GM18909 (cell line): ENCODE data around the gene GZF1.

Source experiments
- ATAC-seq: cut with Tn5 transposase; IDR thresholded peaks from one replicate; pipeline ENCODE4 v1.9.1; 2021; ENCODE audit warnings: mild to moderate bottlenecking; ENCODE audit not compliant: unreplicated experiment, poor library complexity

Gene GZF1

GRCh38 chr20:23361476-23362391 is at the start of gene GZF1:
Gene GZF1 (plus strand): TSS chr20:23362182. CDS start chr20:23364384, 2,202 bp downstream.
- peak; percentile 71 for ATAC-seq

- no peak for ATAC-seq
These were observed 48.7 kb upstream of the GZF1 start for GRCh38 chr20:23313271-23313670.

DNA sequence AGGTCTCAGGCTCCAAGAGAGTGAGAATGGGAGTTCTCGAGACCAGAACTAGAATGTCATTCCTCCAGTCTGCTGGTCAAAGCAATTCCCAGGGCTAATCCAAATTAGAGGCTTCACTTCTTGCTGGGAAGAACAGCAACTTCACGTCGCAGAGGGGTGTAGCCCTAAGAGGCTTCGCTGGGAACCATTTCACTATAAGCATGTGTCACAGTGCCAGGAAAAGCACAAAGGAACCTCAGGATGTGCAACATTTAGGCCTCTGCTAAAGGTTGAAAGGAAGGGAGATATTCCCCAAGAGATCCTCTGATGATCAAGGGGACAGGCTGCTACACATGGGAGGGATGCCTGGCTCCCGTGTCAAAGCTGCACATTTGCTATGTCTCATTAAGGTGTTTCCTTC is 47.3 kb upstream of the GZF1 start:
- no peak for ATAC-seq

DNA sequence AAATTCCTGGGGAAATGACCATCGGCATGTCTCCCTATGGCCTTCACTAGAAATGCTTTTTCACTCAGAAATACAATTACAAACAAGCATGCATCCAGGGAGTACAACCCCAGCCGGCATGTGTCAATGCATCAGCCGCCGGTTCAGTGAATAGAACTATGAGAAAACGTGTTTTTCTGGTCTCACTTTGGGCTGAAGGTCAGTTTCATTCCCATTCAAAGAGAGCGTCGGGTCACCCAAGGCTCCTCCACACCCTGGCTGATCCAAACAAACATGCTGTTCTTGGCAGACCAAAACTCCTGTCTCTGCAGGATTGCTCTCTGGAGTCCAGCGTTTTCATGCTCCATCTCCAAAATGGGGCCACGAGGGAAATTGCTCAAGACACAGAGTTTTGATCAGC is 46.9 kb upstream of the GZF1 start:
- no peak for ATAC-seq

DNA sequence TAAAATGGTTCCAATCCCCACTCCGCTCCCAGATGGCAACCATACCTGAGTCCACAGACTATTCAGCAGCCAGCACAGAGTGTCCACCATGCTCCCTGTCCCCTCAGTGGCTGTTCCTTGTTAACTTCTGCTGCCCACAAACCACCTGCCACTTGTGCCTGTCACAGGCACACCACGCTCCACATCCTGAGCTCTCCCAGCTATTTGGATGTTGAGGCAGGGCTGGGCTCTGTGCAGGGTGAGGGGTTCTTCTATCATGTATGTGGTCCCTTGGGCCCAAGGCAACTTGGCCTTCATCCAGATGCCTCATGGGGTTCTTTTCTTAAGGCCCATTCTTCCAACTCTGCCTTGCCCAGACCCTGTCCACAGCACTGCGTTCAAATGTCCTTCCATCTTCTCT is 45.4 kb upstream of the GZF1 start:
- no peak for ATAC-seq

GRCh38 chr20:23317081-23317480 is 44.9 kb upstream of the GZF1 start:
- ATAC-seq, result no peak

DNA sequence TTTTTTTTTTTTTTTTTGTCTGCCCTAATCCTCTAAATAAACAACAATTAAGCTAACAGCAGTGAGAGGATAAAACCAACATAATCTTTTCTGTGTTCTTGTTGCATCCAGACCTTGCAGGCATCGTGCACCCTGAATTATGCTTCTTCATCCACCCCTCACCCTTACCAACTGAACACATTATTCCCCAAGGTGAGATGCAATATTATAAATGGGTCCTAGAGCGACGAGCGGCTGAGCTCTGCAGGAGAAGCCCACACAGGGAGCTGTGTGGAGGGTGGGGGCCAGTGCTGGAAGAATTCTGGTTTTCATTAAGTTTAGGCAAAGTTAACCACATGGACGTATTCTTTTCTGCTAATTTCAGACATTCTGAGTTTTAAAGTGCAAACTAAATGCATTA is 43.6 kb upstream of the GZF1 start:
- no peak for ATAC-seq

- ATAC-seq, result no peak
These were observed 41.7 kb upstream of the GZF1 start for GRCh38 chr20:23320317-23320716.

GRCh38 chr20:23325107-23325506 is 36.9 kb upstream of the GZF1 start:
- no peak for ATAC-seq

- ATAC-seq, result no peak
These were observed 35.2 kb upstream of the GZF1 start for GRCh38 chr20:23326774-23327173.

DNA sequence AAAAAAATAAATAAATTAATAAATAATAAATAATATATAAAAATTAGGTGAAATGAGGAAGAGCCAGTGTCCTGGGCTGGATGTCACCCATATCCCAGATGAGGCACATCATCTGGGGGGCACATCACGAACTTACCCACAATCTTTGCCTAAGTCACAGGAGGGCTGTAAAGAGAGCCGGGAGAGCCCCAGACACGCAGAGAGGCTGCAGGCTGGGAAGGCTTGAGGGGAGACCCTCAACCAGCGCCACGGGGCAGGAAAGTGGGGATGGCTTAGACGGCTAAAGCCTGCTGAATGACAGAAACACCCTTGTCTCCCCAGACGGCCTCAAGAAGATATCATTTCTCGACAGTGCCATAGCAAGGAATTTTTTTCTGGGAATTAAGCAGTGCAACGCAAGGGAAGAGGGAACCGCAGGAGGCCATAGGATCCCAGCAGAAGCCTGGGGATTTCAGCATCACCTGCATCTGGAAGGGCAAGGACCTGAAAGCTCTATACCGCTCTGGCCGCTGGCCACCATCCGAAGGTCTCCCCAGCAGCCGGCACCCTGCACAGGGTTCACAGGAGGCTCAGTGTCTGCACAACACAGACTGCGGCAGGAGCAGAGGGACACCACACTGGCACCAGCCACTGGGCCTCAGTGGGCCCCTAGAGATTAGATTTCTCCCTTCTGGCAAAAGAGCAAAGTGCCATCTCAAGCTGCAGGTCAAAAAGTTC is 34.2 kb upstream of the GZF1 start:
- no peak for ATAC-seq

DNA sequence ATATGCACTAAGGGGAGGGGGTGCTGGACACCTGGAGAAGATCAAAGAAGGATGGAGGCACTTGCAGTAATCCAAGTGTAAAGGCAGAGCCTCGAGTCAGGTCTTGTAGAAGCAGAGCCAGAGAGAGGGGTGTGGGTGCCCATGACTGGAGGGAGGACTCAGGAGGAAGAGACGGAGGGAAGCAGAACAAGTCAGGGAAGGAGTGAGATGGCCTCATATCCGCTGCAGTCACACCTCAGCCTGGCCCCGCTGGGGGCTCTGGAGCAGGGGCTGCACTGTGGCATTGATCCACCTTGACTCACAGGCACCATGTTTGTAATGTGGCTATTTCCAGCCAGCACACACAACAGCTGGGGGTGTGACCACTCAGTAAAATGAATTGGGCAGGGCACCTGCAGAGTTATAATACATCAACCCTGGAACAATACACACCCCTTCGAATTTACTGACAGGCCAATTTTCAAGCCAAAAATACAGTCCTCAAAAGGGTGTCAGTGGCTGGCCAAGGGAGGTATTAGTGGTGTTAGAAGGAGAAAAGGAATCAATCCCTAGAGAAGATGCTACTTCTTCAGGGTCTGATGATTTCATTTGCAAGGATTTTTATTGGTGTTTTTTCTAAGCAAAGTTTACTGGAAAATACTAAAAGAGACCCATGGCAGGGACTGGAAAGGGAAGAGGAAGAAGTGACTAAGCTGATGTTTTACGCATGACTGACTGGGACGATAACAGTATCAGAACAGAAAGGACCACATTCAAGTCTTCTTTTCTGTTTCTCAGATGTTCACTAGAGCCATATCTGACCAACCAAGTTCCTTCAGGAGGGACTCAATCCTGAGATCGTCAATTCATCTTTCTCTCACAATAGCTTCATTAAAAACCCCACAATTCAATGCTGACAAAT is 30.3 kb upstream of the GZF1 start:
- no peak for ATAC-seq

- ATAC-seq, result no peak
These were observed 29.5 kb upstream of the GZF1 start for GRCh38 chr20:23332467-23332866.

- no peak for ATAC-seq
These were observed 27.9 kb upstream of the GZF1 start for GRCh38 chr20:23334111-23334510.

- no peak for ATAC-seq
These were observed 26.5 kb upstream of the GZF1 start for GRCh38 chr20:23335521-23335920.

- no peak for ATAC-seq
These were observed 25.5 kb upstream of the GZF1 start for GRCh38 chr20:23336476-23336875.

- no peak for ATAC-seq
These were observed 24.7 kb upstream of the GZF1 start for GRCh38 chr20:23337312-23337711.

- no peak for ATAC-seq
These were observed 22.0 kb upstream of the GZF1 start for GRCh38 chr20:23339986-23340385.

- peak; percentile 52 for ATAC-seq
These were observed 21.5 kb upstream of the GZF1 start for GRCh38 chr20:23340524-23340923.

GRCh38 chr20:23341073-23341472 is 20.9 kb upstream of the GZF1 start:
- no peak for ATAC-seq

- ATAC-seq, result no peak
These were observed 18.4 kb upstream of the GZF1 start for GRCh38 chr20:23343590-23343989.
